DMS 273 (cell line): ENCODE data around the gene HTN1.
"Not testable (repeated sequence)": the region's sequence is repeated elsewhere in the genome, so short reads cannot be mapped to it uniquely, and the experiment has no call there.

Source experiments
- DNase-seq: peaks from one replicate; lab custom pipeline; 2025; ENCODE audit not compliant: unreplicated experiment; lab: John Stamatoyannopoulos, UW

Gene HTN1

GRCh38 chr4:70050138-70050537 is at the start of gene HTN1:
Gene HTN1 (plus strand): TSS chr4:70050438. CDS start chr4:70053077, 2,639 bp downstream.
- DNase-seq: not testable (repeated sequence)

DNA sequence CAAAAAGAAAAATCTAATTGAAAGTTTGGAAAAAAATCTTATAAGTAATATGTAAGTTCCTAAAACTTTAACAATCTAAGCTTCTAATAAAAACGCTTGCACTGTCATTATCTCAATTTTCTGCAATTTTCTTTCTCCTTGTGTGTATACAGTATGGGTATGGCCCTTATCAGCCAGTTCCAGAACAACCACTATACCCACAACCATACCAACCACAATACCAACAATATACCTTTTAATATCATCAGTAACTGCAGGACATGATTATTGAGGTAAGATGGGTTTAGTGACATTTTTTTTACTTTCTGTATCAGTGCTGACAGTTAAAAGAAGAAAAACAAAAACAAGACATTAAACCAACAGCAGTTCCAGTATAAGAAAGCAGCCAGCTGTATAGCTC is 49.5 kb upstream of the HTN1 start:
- no peak for DNase-seq

- DNase-seq: no peak
Observed at GRCh38 chr4:70002507-70002906, 47.7 kb upstream of the HTN1 start.

GRCh38 chr4:70008771-70009170 is 41.5 kb upstream of the HTN1 start:
- no peak for DNase-seq

GRCh38 chr4:70019006-70019405 is 31.2 kb upstream of the HTN1 start:
- DNase-seq: not testable (repeated sequence)

DNA sequence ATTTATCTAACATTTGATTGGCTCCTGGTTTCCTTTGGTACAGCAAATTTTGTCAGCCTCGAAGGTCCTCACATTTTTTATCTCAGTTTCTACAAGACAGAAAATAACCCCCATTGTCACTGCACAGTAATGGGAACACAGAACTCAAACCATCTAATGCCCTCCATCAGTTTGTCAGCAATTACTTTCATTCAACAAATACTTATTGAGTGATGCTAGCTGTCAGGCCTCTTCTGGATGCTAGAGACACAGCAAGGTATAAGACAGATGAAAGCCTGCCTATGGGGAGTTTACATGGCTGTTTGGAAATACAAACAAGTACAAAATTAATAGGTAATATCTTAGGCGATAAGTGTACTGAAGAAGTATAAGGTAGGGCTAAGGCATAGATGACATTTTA is 27.0 kb upstream of the HTN1 start:
- DNase-seq: no peak

- DNase-seq: no peak
Observed at GRCh38 chr4:70027011-70027410, 23.2 kb upstream of the HTN1 start.

GRCh38 chr4:70028159-70028558 is 22.1 kb upstream of the HTN1 start, which contains the start of gene HTN3:
Gene HTN3 (plus strand): TSS chr4:70028459. CDS start chr4:70030741, 2,282 bp downstream.
- DNase-seq: not testable (repeated sequence)

DNA sequence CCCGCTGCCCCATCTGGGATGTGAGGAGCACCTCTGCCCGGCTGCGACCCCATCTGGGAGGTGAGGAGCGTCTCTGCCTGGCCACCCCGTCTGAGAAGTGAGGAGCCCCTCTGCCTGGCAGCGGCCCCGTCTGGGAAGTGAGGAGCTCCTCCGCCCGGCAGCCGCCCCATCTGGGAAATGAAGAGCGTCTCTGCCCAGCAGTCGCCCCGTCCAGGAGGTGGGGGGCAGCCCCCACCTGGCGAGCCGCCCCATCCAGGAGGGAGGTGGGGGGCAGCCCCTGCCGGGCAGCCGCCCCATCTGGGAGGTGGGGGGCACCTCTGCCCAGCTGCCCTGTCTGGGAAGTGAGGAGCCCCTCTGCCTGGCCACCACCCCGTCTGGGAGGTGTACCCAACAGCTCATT is 12.7 kb upstream of the HTN1 start:
- not testable (repeated sequence) for DNase-seq

DNA sequence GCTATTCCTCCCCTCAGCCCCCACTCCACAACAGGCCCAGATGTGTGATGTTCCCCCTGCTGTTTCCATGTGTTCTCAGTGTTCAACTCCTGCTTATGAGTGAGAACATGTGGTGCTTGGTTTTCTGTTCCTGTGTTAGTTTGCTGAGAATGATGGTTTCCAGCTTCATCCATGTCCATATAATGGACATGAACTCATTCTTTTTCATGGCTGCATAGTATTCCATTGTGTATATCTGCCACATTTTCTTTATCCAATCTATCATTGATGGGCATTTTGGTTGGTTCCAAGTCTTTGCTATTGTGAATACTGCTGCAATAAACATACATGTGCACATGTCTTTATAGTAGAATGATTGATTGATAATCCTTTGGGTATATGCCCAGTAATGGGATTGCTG is 10.3 kb upstream of the HTN1 start:
- DNase-seq: not testable (repeated sequence)

- DNase-seq: no peak
Observed at GRCh38 chr4:70041652-70042286, 8.5 kb upstream of the HTN1 start.

DNA sequence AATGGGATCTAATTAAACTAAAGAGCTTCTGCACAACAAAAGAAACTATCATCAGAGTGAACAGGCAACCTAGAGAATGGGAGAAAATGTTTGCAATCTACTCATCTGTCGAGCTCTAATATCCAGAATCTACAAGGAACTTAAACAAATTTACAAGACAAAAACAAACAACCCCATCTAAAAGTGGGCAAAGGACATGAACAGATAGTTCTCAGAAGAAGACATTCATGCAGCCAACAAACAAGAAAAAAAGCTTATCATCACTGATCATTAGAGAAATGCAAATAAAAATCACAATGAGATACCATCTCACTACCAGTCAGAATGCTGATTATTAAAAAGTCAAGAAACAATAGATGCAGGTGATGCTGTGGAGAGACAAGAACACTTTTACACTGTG is 6.3 kb downstream of the HTN1 start:
- not testable (repeated sequence) for DNase-seq

DNA sequence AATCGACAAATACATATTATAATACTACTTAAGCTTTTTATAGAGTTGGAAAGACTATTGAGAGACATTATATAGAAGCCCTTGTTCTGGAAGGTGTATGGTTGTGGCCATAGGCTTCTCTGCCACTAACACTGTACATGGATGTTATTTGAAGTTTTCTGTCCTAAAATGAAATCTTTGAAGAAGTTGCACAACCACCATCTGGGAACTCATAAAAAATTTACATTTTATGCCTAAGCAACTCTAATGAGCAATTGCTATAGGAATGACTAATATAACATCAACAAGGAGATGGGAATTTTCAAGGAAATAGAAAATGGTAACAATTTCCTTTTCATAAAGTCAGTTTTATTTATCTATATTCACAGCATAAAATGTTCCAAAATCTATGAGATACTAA is 7.4 kb downstream of the HTN1 start:
- no peak for DNase-seq

GRCh38 chr4:70059149-70059548 is 8.9 kb downstream of the HTN1 start:
- DNase-seq: no peak

- no peak for DNase-seq
Observed at GRCh38 chr4:70062000-70062399, 11.8 kb downstream of the HTN1 start.

DNA sequence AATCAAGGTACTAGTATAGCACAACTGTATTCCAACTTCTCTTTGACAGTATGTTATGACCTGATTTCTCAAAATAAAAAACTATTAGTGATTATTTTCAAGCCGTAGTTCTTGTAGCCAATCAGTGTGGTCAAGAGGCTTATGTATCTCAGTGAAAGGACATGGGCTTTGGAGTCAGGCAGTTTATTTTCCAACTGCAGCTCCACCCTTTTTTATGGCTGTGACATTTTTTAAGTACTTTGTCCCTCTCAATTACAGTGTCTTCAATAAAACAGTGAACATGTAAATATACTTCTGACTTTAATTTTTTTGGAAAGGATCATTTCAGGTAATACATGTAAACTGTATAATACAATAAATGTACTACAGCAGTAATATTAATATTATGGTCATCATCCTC is 30.0 kb downstream of the HTN1 start:
- DNase-seq: no peak

GRCh38 chr4:70099206-70099605 is 49.0 kb downstream of the HTN1 start:
- DNase-seq: no peak
